Keratinocyte (primary cell): ENCODE results near the gene CDH16.

Experiments used
- EZH2 ChIP-seq: IDR thresholded peaks from one replicate; pipeline ENCODE4 v1.6.1; 2012; ENCODE audit warnings: inconsistent platforms, mild to moderate bottlenecking, low read length, moderate library complexity
- TF ChIP-seq, protein P1 (sequence below), 3 experiments: IDR thresholded peaks in 1 of 3; conservative IDR thresholded peaks in 1 of 3; optimal IDR thresholded peaks in 1 of 3; 2 replicates in 2 of 3; 3 replicates in 1 of 3; pipeline versions ENCODE3 to v1.5.1; 2011; ENCODE audit warnings: low read length in 3 of 3, mild to moderate bottlenecking in 3 of 3, moderate library complexity in 2 of 3, control low read depth in 1 of 3, inconsistent platforms in 1 of 3; ENCODE audit not compliant: insufficient read depth in 2 of 3; ENCODE audit errors: extremely low read depth in 1 of 3

DNA sequence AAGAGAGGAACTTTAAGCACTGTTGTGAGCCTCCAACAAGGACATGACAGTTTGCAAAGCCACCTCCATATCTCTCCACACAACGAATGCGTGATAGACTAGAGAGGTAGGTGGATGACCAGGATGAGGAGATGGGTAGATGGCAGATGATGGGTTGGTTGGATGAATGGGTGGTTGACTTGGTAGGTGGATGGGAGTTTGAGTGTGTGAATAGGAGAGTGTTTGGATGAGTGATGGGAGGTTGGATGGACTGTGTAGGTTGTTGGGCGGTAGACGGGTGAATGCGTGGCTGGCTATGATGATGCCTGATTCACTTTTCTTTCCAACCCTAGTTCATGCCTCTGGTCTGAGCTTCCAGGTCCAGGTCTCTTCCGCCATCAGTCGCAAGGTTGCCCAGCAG is 4.1 kb downstream of the CDH16 start:
- TF ChIP-seq, protein P1, sequence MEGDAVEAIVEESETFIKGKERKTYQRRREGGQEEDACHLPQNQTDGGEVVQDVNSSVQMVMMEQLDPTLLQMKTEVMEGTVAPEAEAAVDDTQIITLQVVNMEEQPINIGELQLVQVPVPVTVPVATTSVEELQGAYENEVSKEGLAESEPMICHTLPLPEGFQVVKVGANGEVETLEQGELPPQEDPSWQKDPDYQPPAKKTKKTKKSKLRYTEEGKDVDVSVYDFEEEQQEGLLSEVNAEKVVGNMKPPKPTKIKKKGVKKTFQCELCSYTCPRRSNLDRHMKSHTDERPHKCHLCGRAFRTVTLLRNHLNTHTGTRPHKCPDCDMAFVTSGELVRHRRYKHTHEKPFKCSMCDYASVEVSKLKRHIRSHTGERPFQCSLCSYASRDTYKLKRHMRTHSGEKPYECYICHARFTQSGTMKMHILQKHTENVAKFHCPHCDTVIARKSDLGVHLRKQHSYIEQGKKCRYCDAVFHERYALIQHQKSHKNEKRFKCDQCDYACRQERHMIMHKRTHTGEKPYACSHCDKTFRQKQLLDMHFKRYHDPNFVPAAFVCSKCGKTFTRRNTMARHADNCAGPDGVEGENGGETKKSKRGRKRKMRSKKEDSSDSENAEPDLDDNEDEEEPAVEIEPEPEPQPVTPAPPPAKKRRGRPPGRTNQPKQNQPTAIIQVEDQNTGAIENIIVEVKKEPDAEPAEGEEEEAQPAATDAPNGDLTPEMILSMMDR (optimal IDR thresholded peaks at IDR 0.05 in 1 of 3, IDR thresholded peaks at IDR 0.05 in 1 of 3, conservative IDR thresholded peaks at IDR 0.05 in 1 of 3; ENCODE audit: extremely low read depth in 1 of 3, insufficient read depth in 2 of 3, low read length in 3 of 3): no peak
- TF ChIP-seq EZH2: no peak
